Neural cell (in vitro differentiated cells): ENCODE data around the gene MBD3. TPM values are rescaled to one million over a fixed set of nuclear protein-coding genes. Genes with fewer than 3 reads are reported as not detected.

ENCODE experiments used
- H2AFZ ChIP-seq: fragments of 200-600, 300-800 bp; sonication (generic), shearing (Covaris generic); 2 replicates; pipeline ENCODE4 v1.6.0; 2014; ENCODE audit warnings: low read depth, mild to moderate bottlenecking, antibody characterized with exemption, low read length, moderate library complexity
- H3F3A ChIP-seq: fragments of 200-600 bp; shearing (Covaris generic); 2 replicates; pipeline ENCODE4 v1.6.1; 2016; ENCODE audit warnings: mild to moderate bottlenecking, moderate library complexity, mixed read lengths, antibody characterized with exemption, low read length; ENCODE audit not compliant: insufficient read depth, poor library complexity, severe bottlenecking
- H3K27ac ChIP-seq: fragments of 200-600, 300-800 bp; sonication (generic), shearing (Covaris generic); 2 replicates; pipeline ENCODE4 v1.5.1; 2014; ENCODE audit warnings: mild to moderate bottlenecking, low read length, moderate library complexity
- H3K27me3 ChIP-seq: fragments of 300-800, 200-600 bp; sonication (generic), shearing (Covaris generic); 2 replicates; pipeline ENCODE4 v1.6.0; 2014; ENCODE audit warnings: mild to moderate bottlenecking, low read depth, low read length, moderate library complexity; ENCODE audit not compliant: insufficient read depth
- H3K36me3 ChIP-seq: fragments of 300-800, 200-600 bp; sonication (generic), shearing (Covaris generic); 2 replicates; pipeline ENCODE4 v1.5.1; 2014; ENCODE audit warnings: mild to moderate bottlenecking, antibody characterized with exemption, low read length, moderate library complexity; ENCODE audit not compliant: insufficient read depth
- H3K4me2 ChIP-seq: fragments of 300-800, 200-600 bp; sonication (generic), shearing (Covaris generic); 2 replicates; pipeline ENCODE4 v1.6.0; 2014; ENCODE audit warnings: mild to moderate bottlenecking, low read length
- H3K4me3 ChIP-seq: fragments of 300-800, 200-600 bp; sonication (generic), shearing (Covaris generic); 2 replicates; pipeline ENCODE4 v1.5.1; 2014; ENCODE audit warnings: mild to moderate bottlenecking, low read length, moderate library complexity
- H3K79me2 ChIP-seq: fragments of 200-600 bp; shearing (Covaris generic); replicated peaks from 2 replicates; pipeline ENCODE4 v1.6.0; 2014; ENCODE audit warnings: mild to moderate bottlenecking, low read length, moderate library complexity; ENCODE audit not compliant: insufficient read depth
- H3K9ac ChIP-seq: fragments of 300-800, 200-600 bp; sonication (generic), shearing (Covaris generic); 2 replicates; pipeline ENCODE4 v1.6.1; 2016; ENCODE audit warnings: mild to moderate bottlenecking, low read length, mixed read lengths
- H3K9me2 ChIP-seq: fragments of 200-600 bp; shearing (Covaris generic); 2 replicates; pipeline ENCODE4 v1.6.1; 2016; ENCODE audit warnings: mild to moderate bottlenecking, low read length, mixed read lengths; ENCODE audit not compliant: insufficient read depth
- H3K9me3 ChIP-seq: fragments of 200-600, 300-800 bp; sonication (generic), shearing (Covaris generic); 2 replicates; pipeline ENCODE4 v1.6.1; 2016; ENCODE audit warnings: mild to moderate bottlenecking, mixed run types, low read length, moderate library complexity, mixed read lengths
- H4K20me1 ChIP-seq: fragments of 200-600 bp; shearing (Covaris generic); 2 replicates; pipeline ENCODE4 v1.6.1; 2016; ENCODE audit warnings: mild to moderate bottlenecking, mixed run types; ENCODE audit not compliant: insufficient read depth
- EP300 ChIP-seq: fragments of 450-650 bp; conservative IDR thresholded peaks from 2 replicates; pipeline ENCODE4 v1.6.1; 2014; ENCODE audit warnings: antibody characterized with exemption, mild to moderate bottlenecking, moderate library complexity; ENCODE audit not compliant: poor library complexity, severe bottlenecking
- EZH2 ChIP-seq: fragments of 200-600, 300-800 bp; shearing (Covaris generic), sonication (generic); IDR thresholded peaks from 2 replicates; pipeline ENCODE4 v1.6.1; 2014; ENCODE audit warnings: antibody characterized with exemption, low read length, borderline replicate concordance, mild to moderate bottlenecking; ENCODE audit not compliant: insufficient read depth, poor library complexity, severe bottlenecking
- MXI1 ChIP-seq: fragments of 450-650 bp; conservative IDR thresholded peaks from 2 replicates; pipeline ENCODE4 v1.6.1; 2014; ENCODE audit warnings: antibody characterized with exemption, mild to moderate bottlenecking; ENCODE audit not compliant: poor library complexity, severe bottlenecking
- POLR2AphosphoS5 ChIP-seq: IDR thresholded peaks from 2 replicates; pipeline ENCODE4 v1.6.1; 2012
- RAD21 ChIP-seq: fragments of 450-650 bp; conservative IDR thresholded peaks from 2 replicates; pipeline ENCODE4 v1.6.1; 2014; ENCODE audit warnings: antibody characterized with exemption, mild to moderate bottlenecking, moderate library complexity
- SMC3 ChIP-seq: fragments of 450-650 bp; conservative IDR thresholded peaks from 2 replicates; pipeline ENCODE4 v1.6.1; 2014; ENCODE audit warnings: antibody characterized with exemption, mild to moderate bottlenecking, moderate library complexity; ENCODE audit not compliant: poor library complexity
- TAF1 ChIP-seq: IDR thresholded peaks from 2 replicates; pipeline ENCODE4 v1.6.1; 2012; ENCODE audit warnings: low read depth
- polyA plus RNA-seq: library from polyadenylated mRNA; depleted of rRNA; stranded (reverse); fragments of >200 nt; gene quantifications from 2 replicates; pipeline ENCODE4 v1.2.3, GENCODE V29; 2014
- TF ChIP-seq, protein P1 (sequence below): fragments of 450-650 bp; IDR thresholded peaks from 2 replicates; pipeline ENCODE4 v1.5.1; 2014; ENCODE audit warnings: antibody characterized with exemption, mild to moderate bottlenecking, moderate library complexity; ENCODE audit not compliant: poor library complexity, severe bottlenecking
- TF ChIP-seq, protein P2 (sequence below): IDR thresholded peaks from 2 replicates; pipeline ENCODE4 v1.6.1; 2012; ENCODE audit warnings: borderline replicate concordance

The MBD3 gene
- polyA plus RNA-seq, 1 donor from 2014 or later = 80.1 TPM

DNA sequence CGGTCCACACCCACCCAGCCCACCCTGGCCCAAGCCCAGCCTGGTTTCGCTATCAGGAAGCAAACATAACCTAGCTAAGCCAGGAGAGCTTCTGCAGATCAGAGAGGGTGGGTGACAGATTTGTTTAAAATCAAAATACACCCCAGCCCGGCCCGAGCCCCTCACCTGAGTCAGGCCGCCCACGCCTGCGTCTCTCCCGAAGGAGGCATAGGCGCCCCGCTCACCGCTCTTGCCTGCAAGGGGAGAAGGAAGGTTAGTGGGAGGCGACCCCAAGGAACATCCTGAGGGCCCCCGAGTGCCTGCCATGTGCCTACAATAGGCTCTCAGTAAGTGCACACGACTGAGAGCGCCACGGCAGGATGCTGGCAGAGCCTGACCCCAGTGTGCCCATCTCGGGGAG, 34.5 kb upstream of the MBD3 start:
- H3K9me2 ChIP-seq = no peaks in the 10 kb centered on the region
- no peak overlapping the region for H2AFZ ChIP-seq
- no peaks in the 10 kb centered on the region for H3K27me3 ChIP-seq
- no peaks in the 10 kb centered on the region for H3K9me3 ChIP-seq
- no peak overlapping the region for H3K4me3 ChIP-seq
- no peaks in the 10 kb centered on the region for H3K36me3 ChIP-seq
- H3K9ac ChIP-seq = no peak overlapping the region
- H4K20me1 ChIP-seq = no peaks in the 10 kb centered on the region
- H3F3A ChIP-seq = no peaks in the 10 kb centered on the region
- TF ChIP-seq, protein P1, sequence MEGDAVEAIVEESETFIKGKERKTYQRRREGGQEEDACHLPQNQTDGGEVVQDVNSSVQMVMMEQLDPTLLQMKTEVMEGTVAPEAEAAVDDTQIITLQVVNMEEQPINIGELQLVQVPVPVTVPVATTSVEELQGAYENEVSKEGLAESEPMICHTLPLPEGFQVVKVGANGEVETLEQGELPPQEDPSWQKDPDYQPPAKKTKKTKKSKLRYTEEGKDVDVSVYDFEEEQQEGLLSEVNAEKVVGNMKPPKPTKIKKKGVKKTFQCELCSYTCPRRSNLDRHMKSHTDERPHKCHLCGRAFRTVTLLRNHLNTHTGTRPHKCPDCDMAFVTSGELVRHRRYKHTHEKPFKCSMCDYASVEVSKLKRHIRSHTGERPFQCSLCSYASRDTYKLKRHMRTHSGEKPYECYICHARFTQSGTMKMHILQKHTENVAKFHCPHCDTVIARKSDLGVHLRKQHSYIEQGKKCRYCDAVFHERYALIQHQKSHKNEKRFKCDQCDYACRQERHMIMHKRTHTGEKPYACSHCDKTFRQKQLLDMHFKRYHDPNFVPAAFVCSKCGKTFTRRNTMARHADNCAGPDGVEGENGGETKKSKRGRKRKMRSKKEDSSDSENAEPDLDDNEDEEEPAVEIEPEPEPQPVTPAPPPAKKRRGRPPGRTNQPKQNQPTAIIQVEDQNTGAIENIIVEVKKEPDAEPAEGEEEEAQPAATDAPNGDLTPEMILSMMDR = no peak
- TF ChIP-seq MXI1 (no peak), EZH2 (no peak), EP300 (no peak), TAF1 (no peak), POLR2AphosphoS5 (no peak), SMC3 (no peak), RAD21 (no peak)
- TF ChIP-seq, protein P2, sequence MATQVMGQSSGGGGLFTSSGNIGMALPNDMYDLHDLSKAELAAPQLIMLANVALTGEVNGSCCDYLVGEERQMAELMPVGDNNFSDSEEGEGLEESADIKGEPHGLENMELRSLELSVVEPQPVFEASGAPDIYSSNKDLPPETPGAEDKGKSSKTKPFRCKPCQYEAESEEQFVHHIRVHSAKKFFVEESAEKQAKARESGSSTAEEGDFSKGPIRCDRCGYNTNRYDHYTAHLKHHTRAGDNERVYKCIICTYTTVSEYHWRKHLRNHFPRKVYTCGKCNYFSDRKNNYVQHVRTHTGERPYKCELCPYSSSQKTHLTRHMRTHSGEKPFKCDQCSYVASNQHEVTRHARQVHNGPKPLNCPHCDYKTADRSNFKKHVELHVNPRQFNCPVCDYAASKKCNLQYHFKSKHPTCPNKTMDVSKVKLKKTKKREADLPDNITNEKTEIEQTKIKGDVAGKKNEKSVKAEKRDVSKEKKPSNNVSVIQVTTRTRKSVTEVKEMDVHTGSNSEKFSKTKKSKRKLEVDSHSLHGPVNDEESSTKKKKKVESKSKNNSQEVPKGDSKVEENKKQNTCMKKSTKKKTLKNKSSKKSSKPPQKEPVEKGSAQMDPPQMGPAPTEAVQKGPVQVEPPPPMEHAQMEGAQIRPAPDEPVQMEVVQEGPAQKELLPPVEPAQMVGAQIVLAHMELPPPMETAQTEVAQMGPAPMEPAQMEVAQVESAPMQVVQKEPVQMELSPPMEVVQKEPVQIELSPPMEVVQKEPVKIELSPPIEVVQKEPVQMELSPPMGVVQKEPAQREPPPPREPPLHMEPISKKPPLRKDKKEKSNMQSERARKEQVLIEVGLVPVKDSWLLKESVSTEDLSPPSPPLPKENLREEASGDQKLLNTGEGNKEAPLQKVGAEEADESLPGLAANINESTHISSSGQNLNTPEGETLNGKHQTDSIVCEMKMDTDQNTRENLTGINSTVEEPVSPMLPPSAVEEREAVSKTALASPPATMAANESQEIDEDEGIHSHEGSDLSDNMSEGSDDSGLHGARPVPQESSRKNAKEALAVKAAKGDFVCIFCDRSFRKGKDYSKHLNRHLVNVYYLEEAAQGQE = no peak
- H3K27ac ChIP-seq = no peak overlapping the region
- H3K79me2 ChIP-seq = no peaks in the 10 kb centered on the region
- no peak overlapping the region for H3K4me2 ChIP-seq

DNA sequence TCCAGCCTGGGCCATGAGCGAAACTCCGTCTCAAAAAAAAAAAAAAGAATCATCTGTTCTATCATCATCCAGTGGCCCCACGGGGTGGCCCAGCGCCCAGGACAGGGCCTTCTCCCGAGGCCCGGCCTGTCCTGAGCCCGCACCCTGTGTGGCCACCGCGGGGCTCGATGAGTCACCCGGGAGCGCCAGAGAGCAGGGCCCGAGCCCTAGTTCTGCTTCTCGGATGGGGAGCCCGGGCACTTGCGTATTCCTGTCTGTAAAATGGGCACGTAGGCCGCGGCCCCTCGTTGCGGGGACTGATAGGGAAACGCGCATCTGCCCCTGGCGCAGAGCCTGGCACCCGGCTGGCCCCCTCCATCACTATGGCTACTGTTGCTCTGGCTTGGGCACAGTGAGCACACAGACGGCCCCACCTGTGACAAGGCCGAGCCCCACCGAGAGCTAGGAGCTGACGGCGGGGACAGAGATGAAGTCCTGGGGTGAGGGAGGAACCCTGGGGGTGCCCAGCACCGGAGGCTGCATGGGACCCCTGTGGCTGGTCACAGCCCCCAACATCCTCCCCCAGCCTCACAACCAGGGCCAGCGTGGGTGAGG, 33.8 kb upstream of the MBD3 start:
- Histone ChIP-seq H3K9me3 (no peaks in the 10 kb centered on the region), H3K9ac (no peak overlapping the region), H3K27ac (no peak overlapping the region), H3K9me2 (no peaks in the 10 kb centered on the region), H3K4me2 (no peak overlapping the region), H2AFZ (no peak overlapping the region), H3K4me3 (no peak overlapping the region), H3K79me2 (no peaks in the 10 kb centered on the region), H3K27me3 (no peaks in the 10 kb centered on the region), H3F3A (no peaks in the 10 kb centered on the region), H3K36me3 (no peaks in the 10 kb centered on the region), H4K20me1 (no peaks in the 10 kb centered on the region)
- TF ChIP-seq EP300 (no peak), POLR2AphosphoS5 (no peak), RAD21 (no peak), MXI1 (no peak), SMC3 (no peak), TAF1 (no peak), EZH2 (no peak)
- TF ChIP-seq, protein P2 = no peak
- TF ChIP-seq, protein P1 = no peak
